GM23248 (cell line): ENCODE data around the gene SCAPER.

Experiments used
- EZH2 ChIP-seq: fragments of 200-600 bp; sonication (generic); IDR thresholded peaks from 2 replicates; pipeline ENCODE4 v1.6.1; 2018; ENCODE audit warnings: antibody characterized with exemption, mild to moderate bottlenecking; ENCODE audit not compliant: insufficient read depth, poor library complexity, severe bottlenecking
- EZH2phosphoT487 ChIP-seq: fragments of 200-600 bp; sonication (generic); IDR thresholded peaks from 2 replicates; pipeline ENCODE4 v1.6.1; 2018; ENCODE audit warnings: antibody characterized with exemption, moderate library complexity, mild to moderate bottlenecking, low read depth; ENCODE audit not compliant: insufficient read depth

DNA sequence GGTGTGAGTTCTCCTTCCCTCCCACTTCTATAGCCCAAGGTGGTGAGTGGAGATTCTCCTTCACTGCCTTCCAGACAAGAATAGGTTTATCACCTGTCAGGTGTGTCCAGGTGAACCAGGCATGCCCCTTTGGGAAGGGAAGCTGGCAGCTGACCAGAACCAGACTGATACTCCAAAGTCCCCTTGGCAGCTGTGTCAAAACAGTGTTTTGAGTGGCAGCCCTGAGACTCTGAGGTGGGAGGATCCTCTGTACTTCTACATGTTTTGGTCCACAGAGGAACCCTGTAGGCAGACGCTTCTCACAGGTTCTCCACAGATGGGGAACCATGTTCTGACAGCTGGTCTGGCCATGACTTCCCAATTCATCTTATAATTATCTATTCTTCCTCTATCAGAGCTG lies 538.4 kb downstream of the SCAPER start:
- TF ChIP-seq EZH2 = no peak
- TF ChIP-seq EZH2phosphoT487 = no peak
